Right ventricle myocardium superior (tissue), 1 donor: Measurements from ENCODE around the gene RASL10A. TPM values are rescaled to one million over a fixed set of nuclear protein-coding genes. Genes with fewer than 3 reads are reported as not detected.

Source experiments
- ATAC-seq: fragments of 200-7000 bp; cut with Tn5 transposase; one replicate; pipeline ENCODE4 v1.9.1; 2020; ENCODE audit warnings: mild to moderate bottlenecking; ENCODE audit not compliant: poor library complexity
- DNase-seq: peaks from one replicate; pipeline ENCODE4 v3.0.0-alpha.2; 2020
- intact Hi-C: fragments of 100-400 bp; cut with DNase I; formaldehyde crosslinking; loops from one replicate; pipeline ENCODE4 v1.11.2; 2022
- microRNA-seq: library from miRNA; unstranded; fragments of <30 nt; microRNA quantifications from one replicate; pipeline ENCODE4 v1.2.0, GENCODE V29; 2020
- total RNA-seq: library from RNA; stranded (reverse); fragmentation: NEBNext Ultra II Directional; extraction: Animal tissue kit (Norgen Biotek cat#: 25700); gene quantifications from one replicate; pipeline ENCODE4 v1.2.1, GENCODE V29; 2021
- donor health status: DM: no; HTN: yes; CAD: no; lungs with severe emphysema.

RASL10A gene
- total RNA-seq, 1 donor from 2014 or later: 1.3 TPM

GRCh38 chr22:29265305-29265704 lies 50.2 kb downstream of the RASL10A start:
- intact Hi-C loops: no loop called here
- DNase-seq (no peak), ATAC-seq (no peak)

GRCh38 chr22:29263791-29264276 lies 51.7 kb downstream of the RASL10A start:
- intact Hi-C loops: no loop called here
- DNase-seq: no peak
- no peak for ATAC-seq

Small RNA genes within 50 kb of the gene (microRNA-seq; reads per million reads assigned to microRNA genes)
- gene MIR3653: 7.8 reads per million, percentile 21 among the genes with 10 or more reads in this experiment

Other genes starting within 250 kb of the RASL10A start
- 49.9 TPM for gene KREMEN1, start 242.7 kb downstream of the RASL10A start, total RNA-seq
- 0.32 TPM for gene EMID1, start 109.8 kb downstream of the RASL10A start, total RNA-seq
- gene RHBDD3, start 47.7 kb downstream of the RASL10A start, total RNA-seq: 11.7 TPM
- gene EWSR1, start 47.4 kb downstream of the RASL10A start, total RNA-seq: 108 TPM
- gene GAS2L1, start 9.0 kb downstream of the RASL10A start, total RNA-seq: 24.4 TPM
- gene AP1B1, start 72.9 kb upstream of the RASL10A start, total RNA-seq: 25.6 TPM
- not detected for gene RFPL1, start 122.9 kb upstream of the RASL10A start, total RNA-seq
- 0.16 TPM for gene NEFH, start 164.5 kb upstream of the RASL10A start, total RNA-seq
- 47.5 TPM for gene THOC5, start 238.1 kb upstream of the RASL10A start, total RNA-seq